Glomerular visceral epithelial cell (primary cell): ENCODE measurements around the gene BTN1A1.
A peak's percentile ranks its signal among the peaks of the same experiment; 100 is the strongest.
"Not testable (repeated sequence)": the region's sequence is repeated elsewhere in the genome, so short reads cannot be mapped to it uniquely, and the experiment has no call there.

Source experiments
- DNase-seq: peaks from one replicate; pipeline ENCODE4 v3.0.0-alpha.2; 2016; ENCODE audit errors: extremely low spot score

The BTN1A1 gene

DNA sequence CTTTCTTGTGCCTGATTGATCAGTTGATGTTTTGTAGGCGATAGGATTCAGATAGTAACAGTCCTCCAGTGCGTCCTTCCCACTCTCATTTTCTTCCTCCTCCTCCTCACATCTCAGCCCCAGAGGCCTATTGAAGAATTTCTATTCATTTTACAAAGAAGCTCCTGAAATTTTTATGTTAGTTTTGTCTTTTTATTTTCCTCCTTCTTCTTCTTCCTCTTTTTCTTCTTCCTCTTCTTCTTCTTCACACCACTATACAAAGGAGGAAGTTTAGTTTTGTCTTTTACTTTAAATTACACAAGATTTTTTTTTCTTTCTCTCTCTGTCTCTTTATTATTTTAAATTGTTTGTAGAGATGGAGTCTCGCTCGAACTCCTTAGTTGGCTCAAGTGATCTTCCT, 23.2 kb upstream of the BTN1A1 start:
- no peak for DNase-seq

DNA sequence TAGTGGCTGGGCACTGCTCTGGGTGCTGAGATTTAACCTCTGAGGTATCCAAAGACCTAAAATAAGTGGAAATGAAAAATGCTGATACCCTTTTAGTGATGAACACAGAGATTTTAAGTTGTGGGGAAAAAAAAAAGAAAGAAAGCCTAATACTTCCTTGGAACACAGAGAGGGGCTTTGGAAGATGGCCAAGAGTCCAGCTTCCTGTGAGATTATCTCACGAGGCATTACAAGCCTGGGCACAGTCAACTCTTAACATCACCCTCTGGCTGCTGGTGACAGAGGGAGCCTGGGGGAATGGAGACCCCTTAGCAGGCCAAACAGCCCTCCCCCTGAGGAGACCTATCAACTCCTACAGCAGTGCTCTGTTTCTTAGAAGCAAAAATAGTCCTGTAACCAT, 22.7 kb upstream of the BTN1A1 start:
- DNase-seq, result no peak

DNA sequence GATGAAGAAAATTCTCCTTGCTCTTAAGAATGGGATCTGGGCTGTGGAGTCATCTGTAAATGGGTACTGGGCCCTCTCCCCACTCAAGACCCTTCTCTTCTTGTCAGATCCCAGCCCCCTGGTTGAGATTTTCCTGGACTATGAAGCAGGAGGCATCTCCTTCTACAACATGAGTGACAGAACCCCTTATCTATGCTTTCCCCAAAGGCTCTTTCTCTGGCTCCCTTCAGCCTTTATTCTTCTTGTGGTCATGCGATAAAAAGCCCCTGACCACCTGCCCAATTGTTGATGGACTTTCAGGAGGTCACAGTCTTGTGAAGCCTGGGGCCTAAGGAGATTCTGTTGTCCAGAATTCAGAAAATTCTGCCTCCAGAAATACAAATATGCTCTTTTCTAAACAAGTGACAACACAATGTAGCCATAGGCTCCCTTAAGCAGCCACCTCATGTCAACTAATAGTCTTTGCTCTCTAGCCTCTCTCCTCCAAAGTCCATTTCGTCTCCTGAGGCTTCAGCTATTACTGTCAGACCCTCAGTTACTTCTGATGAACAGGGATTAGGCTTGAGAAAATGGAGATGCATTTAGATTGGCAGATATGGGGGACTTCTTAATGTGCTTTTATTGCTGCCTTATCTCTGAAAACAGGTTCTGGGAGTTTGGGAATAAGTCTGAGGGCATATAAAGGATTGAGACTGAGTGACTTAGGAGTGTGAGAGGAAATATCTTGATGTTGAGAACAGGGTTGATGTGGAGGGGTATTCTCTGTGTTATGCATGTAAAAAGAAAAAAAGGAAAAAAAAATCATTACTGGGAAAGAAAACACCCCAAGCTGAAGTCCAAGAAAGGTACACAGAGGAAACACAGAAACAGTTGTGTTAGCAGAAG, 21.8 kb upstream of the BTN1A1 start:
- no peak for DNase-seq

DNA sequence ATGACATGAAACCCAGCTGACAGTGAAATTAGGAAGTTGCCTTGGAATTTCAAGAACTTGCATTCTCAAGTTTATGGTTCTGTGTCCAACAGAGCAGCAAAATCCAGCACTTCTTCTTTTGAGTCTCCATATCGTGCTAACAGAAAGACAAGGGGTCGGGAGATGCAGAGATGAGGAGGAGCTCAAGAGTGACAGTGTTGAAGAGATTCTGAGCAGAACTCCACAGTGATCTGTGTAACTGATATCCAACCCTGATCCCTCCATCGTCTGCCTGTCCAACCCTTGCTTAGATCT, 21.2 kb upstream of the BTN1A1 start:
- no peak for DNase-seq

DNA sequence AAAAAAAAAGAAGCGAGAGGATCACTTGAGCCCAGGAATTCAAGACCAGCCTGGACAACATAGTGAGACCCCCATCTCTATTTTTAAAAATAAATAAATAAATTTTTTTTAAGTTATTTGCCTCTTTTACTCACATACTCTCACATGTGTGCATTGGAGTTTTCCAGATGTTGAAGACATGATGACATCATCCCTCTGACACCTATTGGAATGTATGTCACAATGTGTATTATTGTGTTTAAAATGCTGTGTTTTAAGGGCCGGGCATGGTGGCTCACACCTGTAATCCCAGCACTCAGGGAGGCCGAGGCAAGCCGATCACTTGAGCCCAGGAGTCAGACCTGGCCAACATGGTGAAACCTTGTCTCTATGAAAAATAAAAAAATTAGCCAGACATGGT, 17.8 kb upstream of the BTN1A1 start:
- DNase-seq, result no peak

DNA sequence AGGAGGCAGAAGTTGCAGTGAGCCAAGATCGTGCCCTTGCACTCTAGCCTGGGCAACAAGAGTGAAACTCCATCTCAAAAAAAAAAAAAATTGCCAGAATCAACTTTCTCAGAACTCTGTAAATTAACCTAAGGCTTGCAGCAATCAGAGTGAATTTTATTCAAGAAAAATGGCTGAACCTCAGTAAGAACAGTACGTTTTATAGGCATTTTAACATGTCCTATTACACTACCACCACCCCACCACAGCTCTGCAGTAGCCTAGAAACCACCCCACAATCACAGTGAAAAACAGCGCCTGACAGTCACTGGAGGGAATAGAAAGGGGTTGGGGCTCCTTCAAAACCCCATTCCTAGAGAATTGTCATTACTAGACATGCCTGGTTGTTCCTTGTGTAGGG, 16.4 kb upstream of the BTN1A1 start:
- DNase-seq, result no peak

DNA sequence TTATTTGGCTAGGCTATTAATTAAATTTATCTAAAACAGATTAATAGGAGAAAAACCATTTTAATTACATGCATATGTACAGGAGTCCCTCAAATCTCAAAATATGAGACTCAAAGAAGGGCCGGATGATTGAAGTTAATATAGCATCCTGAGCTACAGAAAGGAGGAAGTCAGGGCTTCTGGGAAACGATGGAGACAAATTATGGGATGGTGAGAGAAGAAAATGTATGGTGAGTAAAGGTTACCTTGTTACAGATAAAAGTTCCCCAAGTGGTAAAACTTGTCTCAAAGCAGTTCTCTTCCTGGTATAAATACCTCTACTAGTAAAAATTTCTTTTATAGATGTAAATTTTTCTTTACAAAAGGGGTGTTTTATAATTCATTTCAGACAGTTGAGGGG, 15.9 kb upstream of the BTN1A1 start:
- DNase-seq, result no peak

DNA sequence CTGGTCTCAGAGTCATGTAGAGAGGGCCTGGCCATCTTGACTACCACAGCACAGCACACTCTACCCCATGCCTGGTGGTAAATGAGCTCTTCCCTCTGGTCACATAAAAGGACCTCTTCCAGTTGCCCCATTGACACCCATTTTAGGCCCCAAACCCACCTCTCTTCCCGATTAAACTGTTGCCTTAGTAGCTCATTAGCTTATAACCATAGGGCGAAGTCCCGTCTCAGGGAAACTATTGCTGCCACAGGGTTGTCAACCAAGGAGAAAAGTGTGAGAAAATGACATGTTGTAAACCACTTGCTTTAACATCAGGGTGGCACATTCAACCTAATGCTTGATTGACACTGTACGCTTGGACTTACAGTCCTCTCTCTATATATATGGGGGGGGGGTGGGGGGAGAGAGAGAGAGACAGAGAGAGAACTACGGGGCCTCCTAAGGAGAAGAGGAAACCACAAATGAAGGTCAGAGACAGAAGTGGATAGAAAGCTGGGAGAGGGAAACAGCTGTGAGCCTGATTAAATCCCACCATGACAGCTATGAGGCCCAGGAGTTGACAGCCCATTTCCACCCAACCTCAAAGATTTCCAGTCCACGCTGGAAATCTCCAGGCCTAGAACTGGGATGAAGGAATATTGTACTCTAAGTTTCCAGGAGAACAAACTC, 14.9 kb upstream of the BTN1A1 start:
- no peak for DNase-seq

DNA sequence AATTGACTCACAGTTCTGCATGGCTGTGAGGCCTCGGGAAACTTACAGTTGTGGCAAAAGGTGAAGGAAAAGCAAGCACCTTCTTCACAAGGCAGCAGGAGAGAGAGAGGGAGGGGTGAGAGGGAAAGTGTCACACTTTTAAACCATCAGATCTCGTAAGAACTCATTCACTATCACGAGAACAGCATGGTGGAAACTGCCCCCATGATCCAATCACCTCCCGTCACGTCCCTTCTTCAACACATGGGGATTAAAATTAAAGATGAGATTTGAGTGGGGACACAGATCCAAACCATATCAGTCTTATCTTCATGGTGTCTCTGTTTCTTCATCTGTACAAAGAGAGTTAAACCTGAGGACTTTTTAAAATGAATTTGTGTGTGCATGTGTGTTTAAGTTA, 13.7 kb upstream of the BTN1A1 start:
- no peak for DNase-seq

DNA sequence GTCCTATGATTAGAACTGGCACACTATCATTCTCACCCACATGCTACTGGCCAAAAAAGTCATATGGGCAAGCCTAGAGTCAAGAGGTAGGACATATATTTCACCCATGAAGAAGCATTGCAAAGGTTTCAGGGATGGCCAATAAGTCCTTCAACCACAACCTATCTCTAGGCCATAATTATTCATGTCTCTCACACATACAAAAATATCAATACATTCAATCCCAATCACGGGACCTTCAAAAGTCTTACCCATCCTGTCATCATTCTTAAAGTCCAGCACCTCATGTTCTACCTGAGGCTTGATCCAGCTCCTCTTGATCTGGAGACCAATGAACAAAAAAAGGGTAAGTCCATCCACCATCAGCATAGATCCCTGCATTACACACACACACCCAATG, 12.6 kb upstream of the BTN1A1 start:
- no peak for DNase-seq

DNA sequence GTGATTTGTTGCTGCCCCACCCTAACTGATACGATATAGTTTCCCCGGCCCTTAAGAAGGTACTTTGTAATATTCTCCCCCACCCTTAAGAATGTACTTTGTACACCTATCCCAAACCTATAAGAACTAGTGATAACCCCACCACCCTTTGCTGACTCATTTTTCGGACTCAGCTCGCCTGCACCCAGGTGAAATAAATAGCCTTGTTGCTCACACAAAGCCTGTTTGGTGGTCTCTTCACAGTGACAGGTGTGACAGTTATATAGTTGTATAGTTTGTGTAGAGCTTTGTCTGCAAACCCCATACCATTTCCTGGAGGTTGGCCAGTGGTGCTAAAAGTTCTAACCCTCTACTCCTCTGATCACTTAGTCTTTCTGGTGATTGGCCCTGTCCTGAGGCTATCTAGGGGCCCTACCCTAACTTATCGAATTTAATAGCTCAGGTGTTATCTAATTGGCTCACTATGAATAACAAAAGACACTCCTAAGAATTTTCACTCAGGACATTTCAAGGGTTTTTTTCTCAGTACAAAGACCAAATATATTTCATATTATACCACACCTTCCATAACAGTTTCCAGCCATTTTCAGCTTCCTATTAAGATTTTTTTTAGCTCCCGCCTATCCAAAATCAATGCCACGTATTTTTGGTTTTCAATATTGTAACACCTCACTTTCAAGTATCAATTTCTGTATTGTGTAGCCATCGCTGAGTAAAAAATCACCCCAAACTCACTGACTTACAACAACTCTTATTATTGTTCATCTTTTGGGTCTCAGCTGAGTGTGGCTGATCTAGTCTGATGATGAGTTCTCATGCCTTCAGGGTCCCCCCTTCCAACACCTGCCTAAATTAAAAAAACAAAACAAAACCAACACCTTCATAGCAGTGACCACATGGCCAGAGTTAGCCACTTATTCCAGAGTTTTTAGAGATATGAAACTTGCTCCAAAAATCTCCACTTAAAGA, 9.8 kb upstream of the BTN1A1 start:
- no peak for DNase-seq

DNA sequence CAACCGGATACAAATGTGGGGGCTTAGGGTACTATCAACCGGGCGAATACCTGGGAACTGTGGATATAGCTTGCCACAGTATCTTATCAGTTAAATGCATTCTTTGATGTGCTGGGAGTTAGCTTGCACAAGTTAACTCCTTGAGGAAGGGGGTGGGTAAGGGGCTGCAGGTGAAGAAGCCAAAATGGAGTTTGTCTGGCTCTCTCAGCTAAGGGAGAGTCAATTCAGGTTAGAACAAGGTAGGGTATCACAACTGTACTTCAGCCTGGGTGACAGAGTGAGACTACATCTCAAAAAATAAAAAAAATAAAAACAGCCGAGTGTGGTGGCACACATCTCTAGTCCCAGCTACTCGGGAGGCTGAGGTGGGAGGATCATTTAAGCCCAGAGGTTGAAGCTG, 8.5 kb upstream of the BTN1A1 start:
- DNase-seq, result no peak

DNA sequence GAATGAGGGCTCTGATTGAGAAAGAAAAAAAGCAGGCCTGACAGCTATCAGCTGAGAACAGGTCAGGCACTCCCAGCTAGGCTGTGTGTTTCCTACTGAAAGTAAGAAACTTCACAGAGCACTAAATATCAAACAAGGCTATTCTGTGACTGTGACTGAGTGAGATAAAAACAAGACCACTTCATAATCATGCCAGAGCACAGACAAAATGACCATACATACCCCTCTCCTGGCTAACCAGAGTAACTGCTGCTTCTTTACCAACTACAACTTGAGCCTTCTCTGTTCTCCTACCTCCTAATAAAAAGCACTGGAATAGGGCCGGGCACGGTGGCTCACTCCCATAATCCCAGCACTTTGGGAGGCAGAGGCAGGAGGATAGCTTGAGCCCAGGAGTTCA, 6.8 kb upstream of the BTN1A1 start:
- peak; percentile 33 for DNase-seq

DNA sequence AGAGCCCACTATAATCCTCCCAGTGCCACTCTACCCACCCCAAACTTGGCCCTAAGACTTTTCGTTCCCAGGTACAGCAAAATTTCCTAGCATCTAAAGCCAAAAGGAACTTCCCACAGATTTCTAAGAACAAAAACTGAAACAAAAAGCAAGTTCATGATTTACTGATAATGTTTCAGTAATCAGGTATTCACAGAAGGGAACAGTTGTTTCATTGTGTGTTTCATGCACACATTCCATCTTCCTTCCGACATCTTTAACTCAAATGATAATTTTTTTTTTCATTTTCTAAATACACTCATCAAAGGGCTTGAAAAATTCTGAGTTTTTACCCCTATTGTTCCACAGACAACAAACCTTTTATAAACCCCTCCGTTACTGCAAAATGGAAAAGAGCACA, 6.0 kb upstream of the BTN1A1 start:
- no peak for DNase-seq

DNA sequence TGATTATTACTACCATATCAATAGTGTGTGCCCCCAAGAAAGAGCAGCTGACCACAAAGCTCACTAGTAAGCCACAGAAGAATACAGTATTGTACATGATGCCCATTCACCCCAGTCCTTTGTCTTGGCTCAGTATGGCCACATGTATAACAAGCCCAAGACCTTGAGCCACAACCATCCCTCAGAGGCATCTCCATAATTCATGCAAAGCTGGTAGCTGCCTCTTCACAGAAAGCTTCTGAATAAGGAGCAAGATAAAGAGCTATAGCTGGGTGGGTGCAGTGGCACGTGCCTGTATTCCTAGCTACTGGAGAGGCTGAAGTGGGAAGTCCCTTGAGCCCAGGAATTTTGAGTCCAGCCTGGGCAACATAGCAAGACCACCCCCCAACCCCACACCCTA, 4.8 kb upstream of the BTN1A1 start:
- DNase-seq, result no peak

DNA sequence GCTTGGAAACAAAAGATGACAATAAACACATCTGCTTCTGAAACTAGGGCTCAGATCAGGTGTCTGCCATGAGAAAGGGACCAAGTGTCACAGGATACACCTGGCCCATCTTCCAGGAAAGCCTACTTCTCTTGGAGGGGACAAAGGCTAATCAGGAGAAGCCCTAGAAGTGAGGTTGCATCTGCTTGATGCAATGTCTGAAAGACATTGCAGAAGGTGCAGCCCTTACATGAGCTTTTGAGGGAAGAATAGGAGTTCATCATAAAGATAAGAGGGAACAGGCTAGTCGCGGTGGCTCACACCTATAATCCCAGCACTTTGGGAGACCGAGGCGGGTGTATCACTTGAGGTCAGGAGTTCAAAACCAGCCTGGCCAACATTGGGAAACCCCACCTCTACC, 2.5 kb upstream of the BTN1A1 start:
- no peak for DNase-seq

DNA sequence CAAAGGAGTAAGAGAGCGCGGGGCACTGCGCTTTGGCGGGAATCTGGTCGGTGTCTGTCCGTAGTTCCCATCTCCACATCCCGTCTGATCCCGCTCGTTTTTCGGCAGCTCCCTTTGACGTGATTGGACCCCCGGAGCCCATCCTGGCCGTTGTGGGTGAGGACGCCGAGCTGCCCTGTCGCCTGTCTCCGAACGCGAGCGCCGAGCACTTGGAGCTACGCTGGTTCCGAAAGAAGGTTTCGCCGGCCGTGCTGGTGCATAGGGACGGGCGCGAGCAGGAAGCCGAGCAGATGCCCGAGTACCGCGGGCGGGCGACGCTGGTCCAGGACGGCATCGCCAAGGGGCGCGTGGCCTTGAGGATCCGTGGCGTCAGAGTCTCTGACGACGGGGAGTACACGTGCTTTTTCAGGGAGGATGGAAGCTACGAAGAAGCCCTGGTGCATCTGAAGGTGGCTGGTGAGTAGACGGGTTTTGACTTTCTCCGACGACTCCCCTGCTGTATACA, 1.4 kb downstream of the BTN1A1 start:
- no peak for DNase-seq

DNA sequence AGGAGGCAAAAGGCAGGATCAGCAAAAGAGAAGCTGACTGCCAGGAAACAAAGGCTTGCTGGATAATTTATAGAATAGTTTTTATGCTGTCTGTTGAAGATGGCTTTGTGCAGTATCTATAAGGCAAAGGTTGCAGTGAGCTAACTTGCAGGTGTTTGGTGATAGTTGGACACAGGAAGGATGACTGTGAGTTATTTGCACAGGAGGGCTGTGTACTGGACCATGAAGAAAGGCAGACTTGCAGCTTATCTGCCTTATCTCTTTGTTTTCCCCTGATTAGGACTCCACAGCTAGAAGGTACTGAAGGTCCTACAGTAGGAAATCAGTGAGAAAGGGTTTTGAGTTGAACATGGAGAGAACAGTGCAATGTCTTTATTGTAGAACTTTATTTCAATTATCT, 2.1 kb downstream of the BTN1A1 start:
- DNase-seq, result peak; percentile 25

DNA sequence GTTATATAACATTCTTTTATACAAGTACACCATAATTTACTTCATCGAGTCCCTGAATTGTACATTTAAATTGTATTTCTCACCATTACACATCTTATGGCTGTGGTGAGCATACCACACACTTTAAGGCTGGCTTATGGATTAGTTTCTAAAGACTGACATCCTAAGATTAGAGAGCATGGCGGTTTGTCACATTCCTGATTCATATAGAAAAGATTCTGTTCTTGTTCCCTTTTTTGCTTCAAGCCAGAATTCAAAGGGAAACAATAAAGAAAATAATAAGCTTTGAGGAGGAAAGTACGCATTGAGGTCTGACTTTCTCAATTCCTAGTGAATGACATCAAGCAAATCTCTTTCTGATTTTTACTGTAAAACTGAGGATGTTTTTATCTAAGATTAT, 2.5 kb downstream of the BTN1A1 start:
- DNase-seq, result no peak

DNA sequence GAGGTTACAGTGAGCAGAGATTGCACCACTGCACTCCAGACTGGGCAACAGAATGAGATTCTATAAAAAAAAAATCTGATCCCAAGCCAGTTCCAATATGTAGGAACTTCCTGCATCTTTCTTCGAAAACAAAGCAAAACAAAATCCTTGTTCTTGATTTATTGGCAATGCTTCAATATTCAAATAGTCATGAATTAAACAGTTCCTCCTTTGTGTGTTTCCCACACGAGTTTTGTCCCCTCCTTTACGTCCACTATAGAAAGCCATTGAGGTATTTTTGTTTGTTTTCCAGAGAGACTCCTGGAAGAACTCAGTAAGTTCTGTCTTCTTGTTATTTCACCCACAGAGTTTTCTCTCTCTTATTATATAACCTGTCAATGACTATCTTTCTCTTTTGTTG, 7.6 kb downstream of the BTN1A1 start:
- DNase-seq, result no peak

DNA sequence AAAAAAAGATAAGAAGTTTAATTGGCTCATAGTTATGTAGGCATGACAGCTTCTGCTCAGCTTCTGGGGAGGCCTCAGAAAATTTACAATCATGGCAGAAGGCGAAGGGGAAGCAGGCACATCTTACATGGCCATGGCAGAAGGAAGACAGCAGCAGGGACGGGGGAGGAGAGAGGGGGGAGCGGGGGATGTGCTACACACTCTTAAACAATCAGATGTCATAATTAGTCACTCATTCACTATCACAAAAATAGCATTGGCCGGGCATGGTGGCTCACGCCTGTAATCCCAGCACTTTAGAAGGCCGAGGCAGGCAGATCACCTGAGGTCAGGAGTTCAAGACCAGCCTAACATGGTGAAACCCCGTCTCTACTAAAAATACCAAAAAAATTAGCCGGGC, 10.9 kb downstream of the BTN1A1 start:
- DNase-seq, result not testable (repeated sequence)

DNA sequence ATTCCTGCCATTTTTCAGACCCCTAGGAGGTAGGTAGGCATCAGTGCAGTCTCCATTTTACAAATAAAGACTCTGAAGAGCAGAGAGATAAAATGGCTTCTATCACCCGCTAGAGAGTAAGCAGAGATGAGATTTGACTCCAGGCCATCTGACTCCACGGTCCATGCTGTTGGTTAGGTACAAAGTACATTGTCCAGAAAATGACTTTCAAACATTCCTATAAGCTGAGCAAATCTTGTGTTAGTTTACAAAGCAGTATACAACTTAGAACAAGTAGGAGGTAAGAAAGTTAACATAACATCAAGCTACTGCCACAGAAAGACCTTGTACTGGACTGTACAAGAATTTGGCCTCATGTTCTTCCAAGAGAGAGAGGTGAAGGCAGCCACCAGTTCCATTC, 14.9 kb downstream of the BTN1A1 start:
- no peak for DNase-seq
